Measurements from ENCODE around the gene RSRC2. TPM values are rescaled to one million over a fixed set of nuclear protein-coding genes. Genes with fewer than 3 reads are reported as not detected.
A peak's percentile ranks its signal among the peaks of the same experiment; 100 is the strongest.

RSRC2 gene
- total and polyA plus RNA-seq, 9 of the 15 experiments (the other 6 are each of a cell fraction or from before 2014, with no cell fraction given) = 52.6 to 123 (median 80.3) TPM

DNA sequence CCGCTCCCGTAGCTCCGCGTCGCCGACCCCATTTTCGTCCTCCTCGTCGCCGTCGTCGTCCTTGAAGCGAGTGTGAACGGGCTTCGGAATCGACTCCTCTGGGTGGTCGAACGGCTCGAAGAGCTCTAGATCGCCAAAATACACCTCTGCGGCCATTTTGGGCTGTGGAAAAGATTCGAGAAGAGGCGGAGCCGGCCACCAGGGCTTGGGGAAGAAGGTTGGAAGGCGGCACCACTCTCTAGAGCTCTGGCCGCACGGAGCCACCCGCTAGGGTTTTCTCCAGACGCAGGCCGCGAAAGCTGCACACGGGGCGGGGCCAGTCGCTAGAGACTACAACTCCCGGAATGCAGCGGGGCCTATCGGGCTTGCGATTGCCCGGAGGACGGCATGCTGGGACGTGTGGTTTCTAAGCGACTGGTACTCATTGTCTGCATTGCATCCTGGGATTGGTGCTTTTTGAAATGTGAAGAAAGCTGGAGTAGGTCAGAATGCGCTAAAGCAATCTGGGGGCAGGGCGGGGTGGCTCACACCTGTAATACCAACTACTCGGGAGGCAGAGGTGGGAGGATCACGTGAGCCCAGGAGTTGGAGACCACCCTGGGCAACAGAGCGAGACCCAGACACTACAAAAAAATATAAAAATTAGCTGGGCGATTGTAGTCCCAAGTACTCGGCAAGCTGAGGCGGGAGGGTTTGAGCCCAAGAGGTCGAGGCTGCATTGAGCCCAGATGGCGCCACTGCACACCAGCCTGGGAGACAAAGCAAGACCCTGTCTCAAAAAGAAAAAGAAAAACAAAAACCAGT lies 25.8 kb downstream of the RSRC2 start, which contains the start of gene ZCCHC8 (continued):
- TF ChIP-seq, protein P1, sequence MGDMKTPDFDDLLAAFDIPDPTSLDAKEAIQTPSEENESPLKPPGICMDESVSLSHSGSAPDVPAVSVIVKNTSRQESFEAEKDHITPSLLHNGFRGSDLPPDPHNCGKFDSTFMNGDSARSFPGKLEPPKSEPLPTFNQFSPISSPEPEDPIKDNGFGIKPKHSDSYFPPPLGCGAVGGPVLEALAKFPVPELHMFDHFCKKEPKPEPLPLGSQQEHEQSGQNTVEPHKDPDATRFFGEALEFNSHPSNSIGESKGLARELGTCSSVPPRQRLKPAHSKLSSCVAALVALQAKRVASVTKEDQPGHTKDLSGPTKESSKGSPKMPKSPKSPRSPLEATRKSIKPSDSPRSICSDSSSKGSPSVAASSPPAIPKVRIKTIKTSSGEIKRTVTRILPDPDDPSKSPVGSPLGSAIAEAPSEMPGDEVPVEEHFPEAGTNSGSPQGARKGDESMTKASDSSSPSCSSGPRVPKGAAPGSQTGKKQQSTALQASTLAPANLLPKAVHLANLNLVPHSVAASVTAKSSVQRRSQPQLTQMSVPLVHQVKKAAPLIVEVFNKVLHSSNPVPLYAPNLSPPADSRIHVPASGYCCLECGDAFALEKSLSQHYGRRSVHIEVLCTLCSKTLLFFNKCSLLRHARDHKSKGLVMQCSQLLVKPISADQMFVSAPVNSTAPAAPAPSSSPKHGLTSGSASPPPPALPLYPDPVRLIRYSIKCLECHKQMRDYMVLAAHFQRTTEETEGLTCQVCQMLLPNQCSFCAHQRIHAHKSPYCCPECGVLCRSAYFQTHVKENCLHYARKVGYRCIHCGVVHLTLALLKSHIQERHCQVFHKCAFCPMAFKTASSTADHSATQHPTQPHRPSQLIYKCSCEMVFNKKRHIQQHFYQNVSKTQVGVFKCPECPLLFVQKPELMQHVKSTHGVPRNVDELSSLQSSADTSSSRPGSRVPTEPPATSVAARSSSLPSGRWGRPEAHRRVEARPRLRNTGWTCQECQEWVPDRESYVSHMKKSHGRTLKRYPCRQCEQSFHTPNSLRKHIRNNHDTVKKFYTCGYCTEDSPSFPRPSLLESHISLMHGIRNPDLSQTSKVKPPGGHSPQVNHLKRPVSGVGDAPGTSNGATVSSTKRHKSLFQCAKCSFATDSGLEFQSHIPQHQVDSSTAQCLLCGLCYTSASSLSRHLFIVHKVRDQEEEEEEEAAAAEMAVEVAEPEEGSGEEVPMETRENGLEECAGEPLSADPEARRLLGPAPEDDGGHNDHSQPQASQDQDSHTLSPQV (IDR thresholded peaks at IDR 0.05) = peak; percentile 30; the same call in 1 of the 2 replicates
- TF ChIP-seq MBD1 (CRISPR knock-in tag; IDR thresholded peaks at IDR 0.05) (no peak), DNMT1 (IDR thresholded peaks at IDR 0.05) (no peak), ZNF436 (CRISPR knock-in tag; IDR thresholded peaks at IDR 0.05) (no peak; the same call in 1 of the 2 replicates), POLR3G (IDR thresholded peaks at IDR 0.05; ENCODE audit: extremely low read depth, insufficient read length, insufficient replicate concordance) (no peak), FUS (optimal IDR thresholded peaks at IDR 0.05; ENCODE audit: low read depth, low read length) (no peak), TCF3 (CRISPR knock-in tag; IDR thresholded peaks at IDR 0.05) (peak; percentile 8), MAFK (IDR thresholded peaks at IDR 0.05; ENCODE audit: low read length) (0 out of 2 replicates have a peak, but pooled peaks have one; percentile 24), TAF15 (IDR thresholded peaks at IDR 0.05; ENCODE audit: low read depth, low read length) (no peak), ETV5 (CRISPR knock-in tag; IDR thresholded peaks at IDR 0.05; ENCODE audit: low read depth) (peak; percentile 57), PKNOX1 (IDR thresholded peaks at IDR 0.05) (peak; percentile 55), ATF2 (CRISPR knock-in tag; IDR thresholded peaks at IDR 0.05) (no peak), ZNF3 (CRISPR knock-in tag; IDR thresholded peaks at IDR 0.05) (no peak), EP300 (IDR thresholded peaks at IDR 0.05; ENCODE audit: low read length) (peak; percentile 23; the same call in 1 of the 2 replicates), CREB5 (CRISPR knock-in tag; IDR thresholded peaks at IDR 0.05) (no peak), LCOR (CRISPR knock-in tag; IDR thresholded peaks at IDR 0.05) (peak; percentile 60), RB1 (IDR thresholded peaks at IDR 0.05; ENCODE audit: low read depth) (peak; percentile 8; the same call in 1 of the 2 replicates), COPS2 (conservative IDR thresholded peaks at IDR 0.05) (no peak)

Measured in K562 (cell line).